Loucy (cell line): ENCODE data around the gene THTPA.

ENCODE experiments used
- EZH2phosphoT487 ChIP-seq: fragments of 200-600 bp; IDR thresholded peaks from 2 replicates; pipeline ENCODE4 v1.6.1; 2018; ENCODE audit warnings: antibody characterized with exemption, mild to moderate bottlenecking, moderate library complexity, borderline replicate concordance
- TF ChIP-seq, protein P1 (sequence below): fragments of 200-600 bp; sonication (generic); conservative IDR thresholded peaks from 2 replicates; pipeline ENCODE4 v1.5.1; 2014; ENCODE audit warnings: mild to moderate bottlenecking, antibody characterized with exemption, low read length

DNA sequence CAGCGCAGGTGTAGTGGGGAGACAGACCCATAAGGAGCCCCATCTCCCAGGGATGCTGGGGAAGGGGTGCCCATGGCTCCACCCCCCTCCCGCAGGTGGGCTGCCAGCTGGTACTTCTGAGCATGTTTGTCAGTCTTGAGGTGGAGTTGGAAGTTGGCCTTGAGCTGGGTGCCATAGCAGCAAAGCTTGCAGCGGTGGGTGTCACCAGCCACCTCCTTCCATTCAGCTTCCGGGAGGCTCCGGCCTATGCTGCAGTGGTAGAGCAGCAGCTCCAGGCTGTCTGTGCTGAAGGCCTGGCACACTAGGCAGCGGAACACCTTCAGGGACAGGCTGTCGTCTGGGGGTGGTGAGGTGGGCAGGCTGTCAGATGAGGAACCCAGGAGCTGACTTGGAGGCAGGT lies 23.4 kb upstream of the THTPA start:
- TF ChIP-seq, protein P1, sequence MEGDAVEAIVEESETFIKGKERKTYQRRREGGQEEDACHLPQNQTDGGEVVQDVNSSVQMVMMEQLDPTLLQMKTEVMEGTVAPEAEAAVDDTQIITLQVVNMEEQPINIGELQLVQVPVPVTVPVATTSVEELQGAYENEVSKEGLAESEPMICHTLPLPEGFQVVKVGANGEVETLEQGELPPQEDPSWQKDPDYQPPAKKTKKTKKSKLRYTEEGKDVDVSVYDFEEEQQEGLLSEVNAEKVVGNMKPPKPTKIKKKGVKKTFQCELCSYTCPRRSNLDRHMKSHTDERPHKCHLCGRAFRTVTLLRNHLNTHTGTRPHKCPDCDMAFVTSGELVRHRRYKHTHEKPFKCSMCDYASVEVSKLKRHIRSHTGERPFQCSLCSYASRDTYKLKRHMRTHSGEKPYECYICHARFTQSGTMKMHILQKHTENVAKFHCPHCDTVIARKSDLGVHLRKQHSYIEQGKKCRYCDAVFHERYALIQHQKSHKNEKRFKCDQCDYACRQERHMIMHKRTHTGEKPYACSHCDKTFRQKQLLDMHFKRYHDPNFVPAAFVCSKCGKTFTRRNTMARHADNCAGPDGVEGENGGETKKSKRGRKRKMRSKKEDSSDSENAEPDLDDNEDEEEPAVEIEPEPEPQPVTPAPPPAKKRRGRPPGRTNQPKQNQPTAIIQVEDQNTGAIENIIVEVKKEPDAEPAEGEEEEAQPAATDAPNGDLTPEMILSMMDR: no peak
- no peak for TF ChIP-seq EZH2phosphoT487
